Endothelial cell of umbilical vein (primary cell): Measurements from ENCODE around the gene MRPL58. TPM values are rescaled to one million over a fixed set of nuclear protein-coding genes. Genes with fewer than 3 reads are reported as not detected.

ENCODE experiments used
- BruUV-seq: library from RNA; stranded (reverse); fragments of 400-500 nt; replicated peaks from 2 replicates; lab custom pipeline; 2021; lab: Mats Ljungman, UMichigan
- CTCF ChIA-PET: fragments of 300-600, 350-600 bp; sonication (Branson Sonifier 250); formaldehyde crosslinking; loops from one replicate; lab custom pipeline; 2021; ENCODE audit warnings: antibody characterized with exemption, inconsistent platforms; lab: Charles Lee
- POLR2A ChIA-PET: fragments of 300-600, 350-600 bp; sonication (Branson Sonifier 250); formaldehyde crosslinking; loops from one replicate; lab custom pipeline; 2021; ENCODE audit warnings: antibody characterized with exemption, inconsistent platforms; lab: Charles Lee
- DNase-seq: peaks from one replicate; pipeline ENCODE4 v3.0.0-alpha.2; 2011; ENCODE audit warnings: low read depth, low spot score
- FAIRE-seq: peaks from 2 replicates; lab custom pipeline; 2011; peaks lifted over from hg19 to GRCh38; lab: Jason Lieb, UNC
- H2AFZ ChIP-seq: 2 replicates; pipeline ENCODE4 v1.6.0; 2012; ENCODE audit warnings: low read depth, low read length, control low read depth, inconsistent platforms
- H3K27ac ChIP-seq: 2 replicates; pipeline ENCODE4 v1.5.1; 2011; ENCODE audit warnings: low read depth, mild to moderate bottlenecking, control low read depth, low read length, moderate library complexity; ENCODE audit not compliant: insufficient read depth
- H3K27me3 ChIP-seq, 2 experiments: 2 replicates each; pipeline versions ENCODE4 v1.6.0 to v1.6.1; 2011; ENCODE audit warnings: low read length in 2 of 2, mixed read lengths in 1 of 2; ENCODE audit not compliant: control insufficient read depth in 2 of 2, insufficient read depth in 2 of 2
- H3K36me3 ChIP-seq, 2 experiments: 2 replicates in 1 of 2; 3 replicates in 1 of 2; pipeline ENCODE4 v1.5.1; 2011; ENCODE audit warnings: low read length in 2 of 2, mild to moderate bottlenecking in 1 of 2, moderate library complexity in 1 of 2; ENCODE audit not compliant: control insufficient read depth in 2 of 2, insufficient read depth in 2 of 2; ENCODE audit errors: extremely low read depth in 1 of 2
- H3K4me1 ChIP-seq: 3 replicates; pipeline ENCODE4 v1.5.1; 2011; ENCODE audit warnings: mild to moderate bottlenecking, low read length; ENCODE audit not compliant: control insufficient read depth, insufficient read depth; ENCODE audit errors: extremely low read depth
- H3K4me2 ChIP-seq: 2 replicates; pipeline ENCODE4 v1.6.1; 2011; ENCODE audit warnings: low read length, control low read depth, mixed read lengths; ENCODE audit not compliant: insufficient read depth
- H3K4me3 ChIP-seq, 3 experiments: fragments of 200-600 bp in 1 of 3; sonication (generic), shearing (Covaris generic) in 1 of 3; replicated peaks in 1 of 3; 2 replicates each; pipeline ENCODE4 v1.5.1; 2011 to 2016; ENCODE audit warnings: control low read depth in 3 of 3, low read length in 3 of 3, mild to moderate bottlenecking in 2 of 3, inconsistent platforms in 1 of 3, low read depth in 1 of 3, moderate library complexity in 1 of 3; ENCODE audit not compliant: insufficient read depth in 1 of 3
- H3K79me2 ChIP-seq: 2 replicates; pipeline ENCODE4 v1.6.0; 2012; ENCODE audit warnings: low read length, inconsistent platforms; ENCODE audit not compliant: control insufficient read depth, insufficient read depth
- H3K9ac ChIP-seq: replicated peaks from 2 replicates; pipeline ENCODE3; 2011; ENCODE audit warnings: low read length, control low read depth; ENCODE audit not compliant: insufficient read depth; ENCODE audit errors: extremely low read depth
- H3K9me1 ChIP-seq: replicated peaks from 3 replicates; pipeline ENCODE4 v1.6.0; 2011; ENCODE audit warnings: mild to moderate bottlenecking, low read length; ENCODE audit not compliant: control insufficient read depth, insufficient read depth; ENCODE audit errors: extremely low read depth
- H3K9me3 ChIP-seq: replicated peaks from 2 replicates; pipeline ENCODE4 v1.5.1; 2012; ENCODE audit warnings: low read length, inconsistent platforms; ENCODE audit not compliant: control insufficient read depth, insufficient read depth
- H4K20me1 ChIP-seq: replicated peaks from 2 replicates; pipeline ENCODE3; 2011; ENCODE audit warnings: mild to moderate bottlenecking, low read length; ENCODE audit not compliant: control insufficient read depth, insufficient read depth; ENCODE audit errors: extremely low read depth
- CTCF ChIP-seq, 2 donors: IDR thresholded peaks; 1 replicate in 1 of 2; 2 replicates in 1 of 2; pipeline ENCODE4 v1.5.1; 2011; ENCODE audit warnings: low read length in 2 of 2, mild to moderate bottlenecking in 2 of 2, moderate library complexity in 2 of 2, control low read depth in 1 of 2, inconsistent platforms in 1 of 2, low read depth in 1 of 2; ENCODE audit not compliant: insufficient read depth in 1 of 2; ENCODE audit errors: extremely low read depth in 1 of 2
- EZH2 ChIP-seq: IDR thresholded peaks from 2 replicates; pipeline ENCODE4 v1.6.1; 2012; ENCODE audit warnings: borderline replicate concordance, low read depth, mild to moderate bottlenecking, moderate library complexity, low read length, inconsistent platforms; ENCODE audit not compliant: severe bottlenecking
- GATA2 ChIP-seq: IDR thresholded peaks from 2 replicates; pipeline ENCODE4 v1.7.0; 2011; ENCODE audit warnings: low read depth, mild to moderate bottlenecking, moderate library complexity, mixed read lengths, low read length; ENCODE audit not compliant: insufficient read length, insufficient read depth
- MAX ChIP-seq: IDR thresholded peaks from 2 replicates; pipeline ENCODE4 v1.6.1; 2011; ENCODE audit not compliant: insufficient read depth, insufficient read length
- MYC ChIP-seq: IDR thresholded peaks from one replicate; pipeline ENCODE4 v1.6.1; 2011; ENCODE audit warnings: mild to moderate bottlenecking, low read depth, low read length
- POLR2AphosphoS5 ChIP-seq: IDR thresholded peaks from 2 replicates; pipeline ENCODE4 v1.6.1; 2012; ENCODE audit warnings: low read depth, mild to moderate bottlenecking, control low read depth, low read length, moderate library complexity; ENCODE audit not compliant: insufficient read depth
- dilution Hi-C: fragments of 300-500 bp; cut with MboI; formaldehyde crosslinking; loops from one replicate; pipeline ENCODE4 v1.15.0; 2019; ENCODE audit warnings: low sequenced_read_pairs; ENCODE audit not compliant: extremely low pct_ligation_motif_present
- intact Hi-C: fragments of 100-400 bp; cut with micrococcal nuclease; formaldehyde crosslinking; loops from one replicate; pipeline ENCODE4 v1.10.0; 2022
- polyA plus RNA-seq, 4 experiments: library from polyadenylated mRNA; depleted of rRNA in 3 of 4; stranded (reverse) in 3 of 4; unstranded in 1 of 4; fragments of >200 nt; gene quantifications; 2 replicates each; pipeline versions ENCODE4 v1.2.1 to v1.2.3, GENCODE V29; 2011 to 2012; ENCODE audit warnings: missing spikeins in 1 of 4
- total RNA-seq: library from RNA; stranded (reverse); gene quantifications from 2 replicates; pipeline ENCODE4 v1.2.3, GENCODE V29; 2021

MRPL58 gene
- total and polyA plus RNA-seq, 2 donors (not counting 3 experiments of a cell fraction or from before 2014, with no cell fraction given), result 38.0 to 43.7 TPM

GRCh38 chr17:74972107-74972972, 40.1 kb upstream of the MRPL58 start, which contains the start of gene HID1:
Gene HID1, minus strand, starts transcription at chr17:74972759. Its CDS starts 103 bp downstream, at chr17:74972656.
- H4K20me1 ChIP-seq, result no peaks in the 10 kb centered on the region
- no peaks in the 10 kb centered on the region for H3K79me2 ChIP-seq
- TF ChIP-seq MAX (no peak), GATA2 (no peak), CTCF (IDR thresholded peaks at IDR 0.05; ENCODE audit: extremely low read depth in 1 of 2, insufficient read depth in 1 of 2, low read depth in 1 of 2, low read length in 2 of 2) (no peak), MYC (no peak), POLR2AphosphoS5 (no peak), EZH2 (peak; percentile 17)
- peak within 1 kb of the TSS; percentile 90 for H2AFZ ChIP-seq
- no peaks in the 10 kb centered on the region for H3K9me1 ChIP-seq
- peak within 1 kb of the TSS; percentile 53 for H3K4me2 ChIP-seq
- intact Hi-C loops (loop anchor here (1.0 kb wide), 1 partner anchor 10 kb away; no protein-coding TSS in a partner anchor), dilution Hi-C loops (no loop called here)
- FAIRE-seq (peak; percentile 70), DNase-seq (peak; percentile 39)
- ChIA-PET POLR2A (interaction anchor here (1.3 to 2.0 kb wide), 3 partner anchors 11 to 99 kb away, joined by 4 to 8 read pairs (median 8); partner anchors contain the start of genes CDR2L and FDXR), CTCF (interaction anchor here (0.7 to 6.9 kb wide), 11 partner anchors 10 to 229 kb away, joined by 3 to 63 read pairs (median 4); partner anchors contain the start of genes CDR2L and MRPL58)
- peak within 1 kb of the TSS; percentile 46 for H3K9ac ChIP-seq
- no peaks in the 10 kb centered on the region for H3K36me3 ChIP-seq
- H3K4me1 ChIP-seq, result peaks cover 17% of the 10 kb centered on the region
- H3K9me3 ChIP-seq, result no peaks in the 10 kb centered on the region
- no peak within 1 kb of the TSS for H3K27ac ChIP-seq
- H3K4me3 ChIP-seq, result peak within 1 kb of the TSS; percentile 51 to 89 (median 74)
- H3K27me3 ChIP-seq, result peaks cover 5% of the 10 kb centered on the region in 2 experiments
- BruUV-seq, result no TSS peak
